ENCODE results near the gene ANTKMT. TPM values are rescaled to one million over a fixed set of nuclear protein-coding genes. Genes with fewer than 3 reads are reported as not detected.

The ANTKMT gene
- total RNA-seq, 1 experiment from 2014 or later = 93.6 TPM

DNA sequence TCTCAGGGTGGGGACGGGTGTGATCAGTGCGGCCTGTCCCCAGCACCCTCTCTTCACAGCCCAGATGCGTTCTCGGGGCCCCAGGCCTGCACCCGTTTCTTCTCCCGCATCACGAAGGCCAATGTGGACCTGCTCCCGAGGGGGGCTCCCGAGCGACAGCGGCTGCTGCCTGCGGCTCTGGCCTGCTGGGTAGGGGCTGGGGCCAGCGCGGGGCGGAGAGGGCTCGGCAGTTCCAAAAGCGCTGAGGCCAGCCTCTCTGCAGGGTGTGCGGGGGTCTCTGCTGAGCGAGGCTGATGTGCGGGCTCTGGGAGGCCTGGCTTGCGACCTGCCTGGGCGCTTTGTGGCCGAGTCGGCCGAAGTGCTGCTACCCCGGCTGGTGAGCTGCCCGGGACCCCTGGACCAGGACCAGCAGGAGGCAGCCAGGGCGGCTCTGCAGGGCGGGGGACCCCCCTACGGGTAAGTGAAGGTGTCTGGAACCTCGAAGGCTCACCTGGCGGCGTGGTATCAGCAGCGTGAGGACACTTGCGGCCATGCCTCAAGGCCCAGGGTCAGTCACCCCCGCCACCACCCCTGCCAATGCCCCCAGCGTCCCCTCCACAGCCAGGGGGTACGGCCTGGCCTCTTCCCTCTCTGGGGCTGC, 44.0 kb downstream of the ANTKMT start:
- H3K27ac ChIP-seq (ENCODE audit: low read length) = no peak overlapping the region
- ChIA-PET CTCF (no interaction called here), POLR2A (interaction anchor here (1.1 kb wide), 1 partner anchor 12 kb away, joined by 11 read pairs; no protein-coding TSS in a partner anchor)
- ATAC-seq (no peak), DNase-seq (ENCODE audit: low read depth, low spot score) (no peak)
- H3K36me3 ChIP-seq (ENCODE audit: control insufficient read depth, insufficient read depth, low read length) = no peaks in the 10 kb centered on the region
- in situ Hi-C loops (cut with HindIII; ENCODE audit: low pct_unique_long_range_greater_than_20kb, low sequenced_read_pairs) (no loop called here), intact Hi-C loops (cut with micrococcal nuclease; ENCODE audit: unreplicated experiment) (no loop called here)
- no peak overlapping the region for H3K4me3 ChIP-seq (ENCODE audit: low read depth in 2 of 2, low read length in 2 of 2)
- no TSS peak for BruUV-seq (replicated peaks)
- no peaks in the 10 kb centered on the region for H3K9me3 ChIP-seq (ENCODE audit: control insufficient read depth, insufficient read depth, low read depth, low read length)
- TF ChIP-seq SIN3A (IDR thresholded peaks at IDR 0.05; ENCODE audit: borderline replicate concordance, insufficient read depth, low read depth, low read length) = no peak
- TF ChIP-seq, protein P1, sequence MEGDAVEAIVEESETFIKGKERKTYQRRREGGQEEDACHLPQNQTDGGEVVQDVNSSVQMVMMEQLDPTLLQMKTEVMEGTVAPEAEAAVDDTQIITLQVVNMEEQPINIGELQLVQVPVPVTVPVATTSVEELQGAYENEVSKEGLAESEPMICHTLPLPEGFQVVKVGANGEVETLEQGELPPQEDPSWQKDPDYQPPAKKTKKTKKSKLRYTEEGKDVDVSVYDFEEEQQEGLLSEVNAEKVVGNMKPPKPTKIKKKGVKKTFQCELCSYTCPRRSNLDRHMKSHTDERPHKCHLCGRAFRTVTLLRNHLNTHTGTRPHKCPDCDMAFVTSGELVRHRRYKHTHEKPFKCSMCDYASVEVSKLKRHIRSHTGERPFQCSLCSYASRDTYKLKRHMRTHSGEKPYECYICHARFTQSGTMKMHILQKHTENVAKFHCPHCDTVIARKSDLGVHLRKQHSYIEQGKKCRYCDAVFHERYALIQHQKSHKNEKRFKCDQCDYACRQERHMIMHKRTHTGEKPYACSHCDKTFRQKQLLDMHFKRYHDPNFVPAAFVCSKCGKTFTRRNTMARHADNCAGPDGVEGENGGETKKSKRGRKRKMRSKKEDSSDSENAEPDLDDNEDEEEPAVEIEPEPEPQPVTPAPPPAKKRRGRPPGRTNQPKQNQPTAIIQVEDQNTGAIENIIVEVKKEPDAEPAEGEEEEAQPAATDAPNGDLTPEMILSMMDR (IDR thresholded peaks at IDR 0.05) = no peak
- TF ChIP-seq, protein P2, sequence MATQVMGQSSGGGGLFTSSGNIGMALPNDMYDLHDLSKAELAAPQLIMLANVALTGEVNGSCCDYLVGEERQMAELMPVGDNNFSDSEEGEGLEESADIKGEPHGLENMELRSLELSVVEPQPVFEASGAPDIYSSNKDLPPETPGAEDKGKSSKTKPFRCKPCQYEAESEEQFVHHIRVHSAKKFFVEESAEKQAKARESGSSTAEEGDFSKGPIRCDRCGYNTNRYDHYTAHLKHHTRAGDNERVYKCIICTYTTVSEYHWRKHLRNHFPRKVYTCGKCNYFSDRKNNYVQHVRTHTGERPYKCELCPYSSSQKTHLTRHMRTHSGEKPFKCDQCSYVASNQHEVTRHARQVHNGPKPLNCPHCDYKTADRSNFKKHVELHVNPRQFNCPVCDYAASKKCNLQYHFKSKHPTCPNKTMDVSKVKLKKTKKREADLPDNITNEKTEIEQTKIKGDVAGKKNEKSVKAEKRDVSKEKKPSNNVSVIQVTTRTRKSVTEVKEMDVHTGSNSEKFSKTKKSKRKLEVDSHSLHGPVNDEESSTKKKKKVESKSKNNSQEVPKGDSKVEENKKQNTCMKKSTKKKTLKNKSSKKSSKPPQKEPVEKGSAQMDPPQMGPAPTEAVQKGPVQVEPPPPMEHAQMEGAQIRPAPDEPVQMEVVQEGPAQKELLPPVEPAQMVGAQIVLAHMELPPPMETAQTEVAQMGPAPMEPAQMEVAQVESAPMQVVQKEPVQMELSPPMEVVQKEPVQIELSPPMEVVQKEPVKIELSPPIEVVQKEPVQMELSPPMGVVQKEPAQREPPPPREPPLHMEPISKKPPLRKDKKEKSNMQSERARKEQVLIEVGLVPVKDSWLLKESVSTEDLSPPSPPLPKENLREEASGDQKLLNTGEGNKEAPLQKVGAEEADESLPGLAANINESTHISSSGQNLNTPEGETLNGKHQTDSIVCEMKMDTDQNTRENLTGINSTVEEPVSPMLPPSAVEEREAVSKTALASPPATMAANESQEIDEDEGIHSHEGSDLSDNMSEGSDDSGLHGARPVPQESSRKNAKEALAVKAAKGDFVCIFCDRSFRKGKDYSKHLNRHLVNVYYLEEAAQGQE (IDR thresholded peaks at IDR 0.05; ENCODE audit: insufficient read depth in 1 of 2, low read depth in 2 of 2, low read length in 1 of 2) = no peak
- no peak for TF ChIP-seq TCF7L2 (IDR thresholded peaks at IDR 0.05; ENCODE audit: low read depth, low read length)
- TF ChIP-seq POLR2AphosphoS5 (IDR thresholded peaks at IDR 0.05; ENCODE audit: low read depth, low read length) = no peak
- H3K4me1 ChIP-seq (ENCODE audit: control insufficient read depth, insufficient read depth, low read length) = peaks cover 18% of the 10 kb centered on the region
- no peaks in the 10 kb centered on the region for H3K27me3 ChIP-seq (ENCODE audit: control insufficient read depth, insufficient read depth, low read length)

DNA sequence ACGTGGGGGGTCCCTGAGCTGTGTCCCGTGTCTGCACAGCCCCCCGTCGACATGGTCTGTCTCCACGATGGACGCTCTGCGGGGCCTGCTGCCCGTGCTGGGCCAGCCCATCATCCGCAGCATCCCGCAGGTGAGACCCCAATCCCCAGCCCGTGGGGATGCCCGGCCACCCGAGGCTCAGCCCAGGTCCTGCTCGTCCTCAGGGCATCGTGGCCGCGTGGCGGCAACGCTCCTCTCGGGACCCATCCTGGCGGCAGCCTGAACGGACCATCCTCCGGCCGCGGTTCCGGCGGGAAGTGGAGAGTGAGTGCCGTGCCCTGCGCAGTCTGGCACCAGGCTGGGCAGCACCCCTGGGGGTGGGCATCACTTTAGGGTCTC, 44.5 kb downstream of the ANTKMT start:
- ATAC-seq (no peak), DNase-seq (ENCODE audit: low read depth, low spot score) (no peak)
- Histone ChIP-seq H3K9me3 (ENCODE audit: control insufficient read depth, insufficient read depth, low read depth, low read length) (no peaks in the 10 kb centered on the region), H3K4me1 (ENCODE audit: control insufficient read depth, insufficient read depth, low read length) (peaks cover 17% of the 10 kb centered on the region), H3K27ac (ENCODE audit: low read length) (no peak overlapping the region), H3K4me3 (ENCODE audit: low read depth in 2 of 2, low read length in 2 of 2) (no peak overlapping the region), H3K36me3 (ENCODE audit: control insufficient read depth, insufficient read depth, low read length) (no peaks in the 10 kb centered on the region), H3K27me3 (ENCODE audit: control insufficient read depth, insufficient read depth, low read length) (no peaks in the 10 kb centered on the region)
- no TSS peak for BruUV-seq (replicated peaks)
- ChIA-PET POLR2A (interaction anchor here (1.1 kb wide), 1 partner anchor 11 kb away, joined by 11 read pairs; no protein-coding TSS in a partner anchor), CTCF (no interaction called here)
- in situ Hi-C loops (cut with HindIII; ENCODE audit: low pct_unique_long_range_greater_than_20kb, low sequenced_read_pairs) (no loop called here), intact Hi-C loops (cut with micrococcal nuclease; ENCODE audit: unreplicated experiment) (no loop called here)
- TF ChIP-seq, protein P1 (IDR thresholded peaks at IDR 0.05) = no peak
- TF ChIP-seq, protein P2 (IDR thresholded peaks at IDR 0.05; ENCODE audit: insufficient read depth in 1 of 2, low read depth in 2 of 2, low read length in 1 of 2) = no peak
- TF ChIP-seq TCF7L2 (IDR thresholded peaks at IDR 0.05; ENCODE audit: low read depth, low read length) = no peak
- TF ChIP-seq POLR2AphosphoS5 (IDR thresholded peaks at IDR 0.05; ENCODE audit: low read depth, low read length) = no peak
- no peak for TF ChIP-seq SIN3A (IDR thresholded peaks at IDR 0.05; ENCODE audit: borderline replicate concordance, insufficient read depth, low read depth, low read length)

Data from Panc1 (cell line).